H1 (cell line): ENCODE data around the gene RPS27. TPM values are rescaled to one million over a fixed set of nuclear protein-coding genes. Genes with fewer than 3 reads are reported as not detected.

ENCODE experiments used
- CHD7 ChIP-seq: fragments of 300-600 bp; sonication (generic); IDR thresholded peaks from 2 replicates; pipeline ENCODE4 v1.7.1; 2012; ENCODE audit warnings: low read length, moderate library complexity, mild to moderate bottlenecking, inconsistent platforms; ENCODE audit not compliant: insufficient replicate concordance
- CREB1 ChIP-seq: IDR thresholded peaks from 2 replicates; pipeline ENCODE4 v1.6.1; 2012; ENCODE audit warnings: inconsistent platforms
- CTBP2 ChIP-seq: IDR thresholded peaks from 2 replicates; pipeline ENCODE4 v1.7.0; 2011; ENCODE audit warnings: borderline replicate concordance, mild to moderate bottlenecking, moderate library complexity, mixed read lengths, low read length; ENCODE audit not compliant: insufficient read depth, insufficient read length
- KDM4A ChIP-seq: IDR thresholded peaks from one replicate; pipeline ENCODE4 v1.7.1; 2012; ENCODE audit warnings: low read depth, mild to moderate bottlenecking, moderate library complexity, low read length, inconsistent platforms; ENCODE audit not compliant: severe bottlenecking
- MAX ChIP-seq: IDR thresholded peaks from 2 replicates; pipeline ENCODE4 v1.6.1; 2012; ENCODE audit warnings: inconsistent platforms
- POU5F1 ChIP-seq: IDR thresholded peaks from 2 replicates; pipeline ENCODE4 v1.6.1; 2011; ENCODE audit warnings: low read depth, mild to moderate bottlenecking, low read length, moderate library complexity
- RBBP5 ChIP-seq: IDR thresholded peaks from 2 replicates; pipeline ENCODE4 v1.7.1; 2012; ENCODE audit warnings: low read depth, mild to moderate bottlenecking, inconsistent platforms, low read length, moderate library complexity, borderline replicate concordance
- RXRA ChIP-seq: IDR thresholded peaks from 2 replicates; pipeline ENCODE4 v1.6.1; 2011; ENCODE audit warnings: low read depth, mild to moderate bottlenecking, low read length, moderate library complexity; ENCODE audit not compliant: insufficient read depth
- SIX5 ChIP-seq: IDR thresholded peaks from 2 replicates; pipeline ENCODE4 v1.6.1; 2011; ENCODE audit warnings: mild to moderate bottlenecking, low read depth, low read length
- SP4 ChIP-seq: IDR thresholded peaks from 2 replicates; pipeline ENCODE4 v1.6.1; 2012; ENCODE audit warnings: low read length, inconsistent platforms
- SRF ChIP-seq: IDR thresholded peaks from 2 replicates; pipeline ENCODE4 v1.6.1; 2011; ENCODE audit warnings: mild to moderate bottlenecking, low read depth, low read length, moderate library complexity
- polyA plus RNA-seq, 7 experiments: library from polyadenylated mRNA; depleted of rRNA in 3 of 7; stranded (reverse) in 5 of 7; unstranded in 2 of 7; fragments of >200 nt in 5 of 7; fragments of 200-250 nt in 2 of 7; gene quantifications; 1 replicate in 5 of 7; 2 replicates in 1 of 7; 4 replicates in 1 of 7; pipeline versions ENCODE4 v1.2.1 to v1.2.3, GENCODE V29; 2011 to 2013; ENCODE audit warnings: missing spikeins in 2 of 7, mixed read lengths in 2 of 7
- total RNA-seq: library from RNA; stranded (reverse); fragmentation: NEBNext Ultra II Directional; extraction: Animal tissue kit (Norgen Biotek cat#: 25700); gene quantifications from 2 replicates; pipeline ENCODE4 v1.2.1, GENCODE V29; 2021

RPS27 gene
- total and polyA plus RNA-seq, 2 of the 8 experiments (the other 6 are each of a cell fraction or from before 2014, with no cell fraction given): 1,810 to 3,155 TPM

GRCh38 chr1:153946622-153947241, 43.8 kb upstream of the RPS27 start, which contains the start of gene DENND4B (continued):
- no peak for TF ChIP-seq CHD7
- peak; percentile 53 for TF ChIP-seq CREB1
- no peak for TF ChIP-seq SIX5
- TF ChIP-seq SP4: no peak; the same call in 1 of the 2 replicates
- TF ChIP-seq KDM4A: no peak
- peak; percentile 95 for TF ChIP-seq RXRA
- TF ChIP-seq POU5F1: no peak
- peak; percentile 33; the same call in 1 of the 2 replicates for TF ChIP-seq MAX
- no peak for TF ChIP-seq RBBP5
- no peak for TF ChIP-seq CTBP2
- TF ChIP-seq SRF: no peak
